CD4-positive, alpha-beta T cell treated with Interleukin-6 for 4 hours (primary cell): Measurements from ENCODE around the gene ARHGAP35.

Experiments
- DNase-seq: peaks from one replicate; pipeline ENCODE4 v3.0.0-alpha.2; 2020; ENCODE audit warnings: mixed read lengths

ARHGAP35 gene

DNA sequence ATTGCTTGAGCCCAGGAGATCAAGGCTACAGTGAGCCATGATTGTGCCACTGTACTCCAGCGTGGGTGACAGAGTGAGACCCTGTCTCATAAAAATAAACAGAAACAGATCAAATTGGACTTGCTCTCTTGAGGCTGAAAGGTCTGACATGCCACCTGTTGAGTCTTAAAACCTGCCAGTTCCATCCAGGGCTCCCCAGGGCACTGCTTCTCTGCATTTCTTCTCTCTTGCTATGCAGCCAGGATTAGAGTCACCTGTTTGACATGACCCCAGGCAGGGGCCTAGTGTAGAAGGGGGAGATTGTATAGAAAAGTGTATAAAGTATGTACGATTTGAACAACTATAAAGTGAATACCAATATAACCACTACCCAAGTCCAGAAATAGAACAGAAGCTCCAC is 45.4 kb downstream of the ARHGAP35 start:
- no peak for DNase-seq

DNA sequence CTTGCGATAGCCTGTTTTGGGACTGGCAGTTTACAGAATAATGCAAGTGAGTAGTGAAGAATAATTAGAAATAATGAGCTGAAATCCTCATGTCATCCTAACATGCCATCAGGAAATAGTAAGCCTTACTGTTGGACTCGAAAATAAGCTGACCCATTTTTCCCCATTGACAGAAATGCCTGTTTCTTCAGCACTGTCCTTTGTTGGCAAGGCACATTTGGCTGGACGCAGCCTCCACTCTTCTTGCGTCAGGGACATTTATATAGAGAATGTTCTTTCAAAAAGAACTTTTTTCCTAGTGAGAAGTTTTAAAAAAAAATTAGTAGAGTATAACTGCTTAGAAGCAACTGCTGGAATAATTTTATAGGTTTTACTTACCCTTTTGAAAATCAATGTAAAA is 47.1 kb downstream of the ARHGAP35 start:
- DNase-seq = no peak

DNA sequence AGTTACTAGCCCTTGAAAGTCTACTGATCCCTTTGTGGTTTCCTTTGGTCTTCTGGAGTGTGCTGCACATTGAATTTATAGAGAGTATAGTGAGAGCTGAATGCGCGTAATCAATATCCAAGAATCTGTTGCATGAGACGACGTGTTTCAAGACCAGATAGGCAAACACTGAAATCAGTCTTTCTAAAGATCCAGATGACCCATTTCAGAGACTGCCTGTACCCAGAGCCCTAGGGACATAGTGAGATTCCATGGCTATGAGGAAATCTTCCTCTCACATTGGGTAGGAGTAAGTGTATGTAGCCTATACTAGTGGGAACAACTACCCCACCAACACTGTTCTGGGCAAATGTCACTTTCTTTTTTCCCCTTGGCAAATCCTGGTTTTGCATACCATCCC is 48.6 kb downstream of the ARHGAP35 start:
- DNase-seq = no peak
